SK-N-SH (cell line): Measurements from ENCODE around the gene FAM47E. TPM values are rescaled to one million over a fixed set of nuclear protein-coding genes. Genes with fewer than 3 reads are reported as not detected.

Experiments
- CTCF ChIA-PET: fragments of 300-600, 350-600 bp; formaldehyde crosslinking; extraction: SDS; loops from one replicate; lab custom pipeline; 2021; lab: Yijun Ruan, JAX
- POLR2A ChIA-PET: fragments of 350-600 bp; sonication (Branson Sonifier 250); formaldehyde crosslinking; extraction: SDS; loops from one replicate; lab custom pipeline; 2020; ENCODE audit warnings: antibody characterized with exemption, inconsistent platforms; lab: Yijun Ruan, JAX
- DNase-seq: peaks from one replicate; pipeline ENCODE4 v3.0.0; 2012
- H2AFZ ChIP-seq: fragments of 200-600 bp; sonication (generic); 2 replicates; pipeline ENCODE4 v1.8.1; 2016; ENCODE audit warnings: antibody characterized with exemption, mild to moderate bottlenecking, low read depth
- H3F3A ChIP-seq: fragments of 200-600 bp; sonication (generic); replicated peaks from 2 replicates; pipeline ENCODE3; 2016; ENCODE audit warnings: antibody characterized with exemption, mild to moderate bottlenecking; ENCODE audit not compliant: insufficient read depth
- H3K27ac ChIP-seq, 2 experiments: fragments of 200-500 bp in 1 of 2; fragments of 200-600 bp in 1 of 2; sonication (Bioruptor generic) in 1 of 2; sonication (generic), shearing (Covaris generic) in 1 of 2; 2 replicates each; pipeline versions ENCODE4 v1.5.1 to v1.6.1; 2014 to 2016; ENCODE audit warnings: low read depth in 2 of 2, inconsistent platforms in 1 of 2, low read length in 1 of 2, mild to moderate bottlenecking in 1 of 2, mixed read lengths in 1 of 2
- H3K27me3 ChIP-seq: fragments of 200-600 bp; sonication (generic), shearing (Covaris generic); 2 replicates; pipeline ENCODE4 v1.6.1; 2016; ENCODE audit warnings: mixed run types; ENCODE audit not compliant: insufficient read depth
- H3K36me3 ChIP-seq, 2 experiments: fragments of 200-500 bp in 1 of 2; fragments of 200-600 bp in 1 of 2; sonication (Bioruptor generic) in 1 of 2; sonication (generic) in 1 of 2; replicated peaks in 1 of 2; 2 replicates each; pipeline versions ENCODE3 to v1.5.1; 2014 to 2016; ENCODE audit warnings: low read length in 1 of 2, mild to moderate bottlenecking in 1 of 2; ENCODE audit not compliant: insufficient read depth in 2 of 2, control insufficient read depth in 1 of 2
- H3K4me1 ChIP-seq, 2 experiments: fragments of 200-500 bp in 1 of 2; fragments of 200-600 bp in 1 of 2; sonication (Bioruptor generic) in 1 of 2; sonication (generic), shearing (Covaris generic) in 1 of 2; 2 replicates each; pipeline versions ENCODE4 v1.5.1 to v1.6.1; 2014 to 2016; ENCODE audit warnings: low read depth in 1 of 2, low read length in 1 of 2, mixed run types in 1 of 2; ENCODE audit not compliant: insufficient read depth in 2 of 2, control insufficient read depth in 1 of 2
- H3K4me2 ChIP-seq: fragments of 200-600 bp; sonication (generic), shearing (Covaris generic); 2 replicates; pipeline ENCODE4 v1.6.1; 2017; ENCODE audit warnings: mixed run types
- H3K4me3 ChIP-seq, 2 experiments: fragments of 200-500 bp in 1 of 2; fragments of 200-600 bp in 1 of 2; sonication (Bioruptor generic) in 1 of 2; sonication (generic), shearing (Covaris generic) in 1 of 2; 2 replicates each; pipeline versions ENCODE4 v1.5.1 to v1.8.1; 2014 to 2016; ENCODE audit warnings: low read depth in 2 of 2, inconsistent platforms in 1 of 2, low read length in 1 of 2, mild to moderate bottlenecking in 1 of 2, mixed read lengths in 1 of 2, moderate library complexity in 1 of 2
- H3K79me2 ChIP-seq: fragments of 200-600 bp; sonication (generic); 2 replicates; pipeline ENCODE4 v1.8.1; 2017; ENCODE audit warnings: mild to moderate bottlenecking; ENCODE audit not compliant: insufficient read depth
- H3K9ac ChIP-seq: fragments of 200-600 bp; sonication (generic); 2 replicates; pipeline ENCODE4 v1.6.1; 2017; ENCODE audit warnings: mixed run types
- H3K9me2 ChIP-seq: fragments of 200-600 bp; sonication (generic); 2 replicates; pipeline ENCODE4 v1.6.1; 2017; ENCODE audit warnings: mixed run types
- H3K9me3 ChIP-seq: fragments of 200-600 bp; sonication (generic); 2 replicates; pipeline ENCODE4 v1.6.1; 2017; ENCODE audit warnings: mixed run types, mild to moderate bottlenecking, moderate library complexity
- H4K20me1 ChIP-seq: fragments of 200-600 bp; sonication (generic); 2 replicates; pipeline ENCODE4 v1.6.1; 2017; ENCODE audit warnings: mild to moderate bottlenecking, mixed run types; ENCODE audit not compliant: insufficient read depth
- ELF1 ChIP-seq: IDR thresholded peaks from 2 replicates; pipeline ENCODE4 v1.4.0; 2012
- EZH2phosphoT487 ChIP-seq: fragments of 200-600 bp; sonication (generic); IDR thresholded peaks from 2 replicates; pipeline ENCODE4 v1.6.1; 2017; ENCODE audit warnings: low read depth, mixed run types, mild to moderate bottlenecking, antibody characterized with exemption, moderate library complexity, borderline replicate concordance
- FOSL2 ChIP-seq: IDR thresholded peaks from 2 replicates; pipeline ENCODE4 v1.4.0; 2012; ENCODE audit warnings: low read depth, mild to moderate bottlenecking, moderate library complexity, borderline replicate concordance
- FOXM1 ChIP-seq: IDR thresholded peaks from 2 replicates; pipeline ENCODE4 v1.4.0; 2012; ENCODE audit warnings: low read depth, mild to moderate bottlenecking
- GABPA ChIP-seq: IDR thresholded peaks from 2 replicates; pipeline ENCODE4 v1.4.0; 2012; ENCODE audit warnings: low read depth, mild to moderate bottlenecking
- JUND ChIP-seq: IDR thresholded peaks from 2 replicates; pipeline ENCODE4 v1.4.0; 2012
- MAX ChIP-seq: IDR thresholded peaks from 2 replicates; pipeline ENCODE4 v1.4.0; 2012; ENCODE audit warnings: low read depth
- NFIC ChIP-seq: IDR thresholded peaks from 2 replicates; pipeline ENCODE4 v1.4.0; 2012; ENCODE audit warnings: borderline replicate concordance
- NRF1 ChIP-seq: IDR thresholded peaks from 2 replicates; pipeline ENCODE4 v1.6.1; 2012; ENCODE audit warnings: low read depth, mild to moderate bottlenecking, low read length
- PBX3 ChIP-seq: IDR thresholded peaks from 2 replicates; pipeline ENCODE4; 2012
- POLR2AphosphoS5 ChIP-seq: IDR thresholded peaks from 2 replicates; pipeline ENCODE4 v1.6.1; 2012; ENCODE audit warnings: low read depth, low read length
- RCOR1 ChIP-seq: fragments of 150-350 bp; IDR thresholded peaks from 2 replicates; pipeline ENCODE4 v1.6.1; 2017; ENCODE audit warnings: antibody characterized with exemption, low read length
- TAF1 ChIP-seq: IDR thresholded peaks from 2 replicates; pipeline ENCODE4 v1.6.1; 2012; ENCODE audit warnings: low read depth, mild to moderate bottlenecking, low read length, moderate library complexity, borderline replicate concordance
- TEAD4 ChIP-seq: IDR thresholded peaks from 2 replicates; pipeline ENCODE4 v1.4.0; 2012; ENCODE audit warnings: mild to moderate bottlenecking, borderline replicate concordance; ENCODE audit not compliant: insufficient read depth
- YY1 ChIP-seq: IDR thresholded peaks from 2 replicates; pipeline ENCODE4 v1.4.0; 2012; ENCODE audit warnings: low read depth, mild to moderate bottlenecking
- WGBS: methylation state at CpG from one replicate; pipeline ENCODE4 v1.1.6; 2017; ENCODE audit warnings: low lambda C conversion rate; 5-methylcytosine and 5-hydroxymethylcytosine counted together
- polyA plus RNA-seq, 3 experiments: library from polyadenylated mRNA; depleted of rRNA; stranded (reverse); fragments of >200 nt; gene quantifications; 2 replicates each; pipeline ENCODE4 v1.2.3, GENCODE V29; 2012

Gene FAM47E
- polyA plus RNA-seq, 1 of the 3 experiments (the other 2 are of a cell fraction): 1.8 TPM

GRCh38 chr4:76234679-76235044 lies 16.9 kb upstream of the FAM47E start:
- CTCF ChIA-PET: interaction anchor here (1.9 kb wide), 1 partner anchor 55 kb away, joined by 8 read pairs; no protein-coding TSS in a partner anchor
- POLR2A ChIA-PET: no interaction called here
- H3F3A ChIP-seq: peaks cover 5% of the 10 kb centered on the region
- no peaks in the 10 kb centered on the region for H4K20me1 ChIP-seq
- peak overlapping the region; percentile 78 for H2AFZ ChIP-seq
- peaks cover 0 to 2% of the 10 kb centered on the region in 2 experiments for H3K36me3 ChIP-seq
- H3K9ac ChIP-seq: no peak overlapping the region
- peaks cover 20% of the 10 kb centered on the region for H3K79me2 ChIP-seq
- TF ChIP-seq RCOR1: no peak
- TF ChIP-seq EZH2phosphoT487: no peak
- no peak for TF ChIP-seq NRF1
- TF ChIP-seq MAX: no peak
- no peak for TF ChIP-seq GABPA
- no peak for TF ChIP-seq TEAD4
- TF ChIP-seq FOXM1: no peak
- TF ChIP-seq PBX3: no peak
- TF ChIP-seq NFIC: no peak
- no peak for TF ChIP-seq YY1
- TF ChIP-seq JUND: no peak
- TF ChIP-seq POLR2AphosphoS5: no peak
- no peak for TF ChIP-seq TAF1
- no peaks in the 10 kb centered on the region for H3K9me3 ChIP-seq
- 90% methylated on average over 4 of the region's 5 CpGs for WGBS
- no peak for DNase-seq
- peak overlapping the region in 1 of 2 experiments; percentile 50; a peak in 2 of 4 replicates for H3K27ac ChIP-seq
- no peaks in the 10 kb centered on the region for H3K27me3 ChIP-seq
- H3K4me1 ChIP-seq: peaks cover 0 to 8% of the 10 kb centered on the region in 2 experiments; a peak in 2 of 4 replicates
- peak overlapping the region; percentile 75; the same call in 1 of the 2 replicates for H3K4me2 ChIP-seq
- H3K4me3 ChIP-seq: peak overlapping the region; percentile 54 to 66; a peak in 3 of 4 replicates
- H3K9me2 ChIP-seq: no peaks in the 10 kb centered on the region

- 88% methylated on average over 2 of the region's 2 CpGs for WGBS
- ChIA-PET POLR2A (no interaction called here), CTCF (interaction anchor here (1.0 to 1.9 kb wide), 2 partner anchors 56 to 143 kb away, joined by 4 to 8 read pairs; no protein-coding TSS in a partner anchor)
- no peaks in the 10 kb centered on the region for H3K9me2 ChIP-seq
- no peak overlapping the region for H3K9ac ChIP-seq
- peaks cover 0 to 8% of the 10 kb centered on the region in 2 experiments; a peak in 2 of 4 replicates for H3K4me1 ChIP-seq
- H3K36me3 ChIP-seq: peaks cover 0 to 2% of the 10 kb centered on the region in 2 experiments
- no peaks in the 10 kb centered on the region for H3K9me3 ChIP-seq
- H3K4me2 ChIP-seq: no peak overlapping the region
- H3K79me2 ChIP-seq: peaks cover 20% of the 10 kb centered on the region
- H2AFZ ChIP-seq: no peak overlapping the region
- H3K4me3 ChIP-seq: no peak overlapping the region
- peaks cover 5% of the 10 kb centered on the region for H3F3A ChIP-seq
- no peak for DNase-seq
- H3K27me3 ChIP-seq: no peaks in the 10 kb centered on the region
- no peaks in the 10 kb centered on the region for H4K20me1 ChIP-seq
- no peak overlapping the region for H3K27ac ChIP-seq
- TF ChIP-seq GABPA (no peak), ELF1 (no peak), POLR2AphosphoS5 (no peak), FOSL2 (no peak)
- TF ChIP-seq, all 33 proteins: peak for 0
Measured at GRCh38 chr4:76235407-76235806, 16.1 kb upstream of the FAM47E start.
